CD4-positive, CD25-positive, alpha-beta regulatory T cell (primary cell): ENCODE data around the gene GEMIN2. TPM values are rescaled to one million over a fixed set of nuclear protein-coding genes. Genes with fewer than 3 reads are reported as not detected.
"Not testable (repeated sequence)": the region's sequence is repeated elsewhere in the genome, so short reads cannot be mapped to it uniquely, and the experiment has no call there.

Source experiments
- ATAC-seq, 2 donors: fragments of 150-1000 bp; cut with Tn5 transposase; one replicate each; pipeline ENCODE4 v1.10.0; 2021; ENCODE audit warnings: low read depth in 2 of 2, moderate number of reproducible peaks in 2 of 2, moderate library complexity in 1 of 2
- DNase-seq, 3 donors: peaks; one replicate each; pipeline versions ENCODE4 v3.0.0 to v3.0.0-alpha.2; 2012 to 2022; ENCODE audit warnings: mixed read lengths in 1 of 3
- H3K27ac ChIP-seq: one replicate; pipeline ENCODE4 v1.7.0; 2013; ENCODE audit warnings: mild to moderate bottlenecking, low read length; ENCODE audit not compliant: insufficient read depth, poor library complexity, severe bottlenecking
- H3K27me3 ChIP-seq: one replicate; pipeline ENCODE4 v1.7.0; 2013; ENCODE audit warnings: low read length; ENCODE audit not compliant: control insufficient read depth, insufficient read depth
- H3K36me3 ChIP-seq: one replicate; pipeline ENCODE4 v1.7.0; 2013; ENCODE audit warnings: mild to moderate bottlenecking, low read length, moderate library complexity; ENCODE audit not compliant: control insufficient read depth, insufficient read depth
- H3K4me1 ChIP-seq: 2 replicates; pipeline ENCODE4 v1.7.0; 2013; ENCODE audit warnings: mild to moderate bottlenecking, low read length; ENCODE audit not compliant: insufficient read depth, control insufficient read depth, poor library complexity, severe bottlenecking
- H3K4me3 ChIP-seq: one replicate; pipeline ENCODE4 v1.7.0; 2013; ENCODE audit warnings: low read depth, mild to moderate bottlenecking, low read length, moderate library complexity
- H3K9me3 ChIP-seq, 2 experiments: 1 replicate in 1 of 2; 2 replicates in 1 of 2; pipeline ENCODE4 v1.7.0; 2013; ENCODE audit warnings: low read length in 2 of 2, mild to moderate bottlenecking in 1 of 2, moderate library complexity in 1 of 2; ENCODE audit not compliant: control insufficient read depth in 2 of 2
- H3K27ac Mint-ChIP-seq, 3 donors: one replicate each; pipeline ENCODE4 v1.8.0; 2020 to 2022; ENCODE audit warnings: mild to moderate bottlenecking in 3 of 3, mixed read lengths in 3 of 3, moderate library complexity in 2 of 3
- H3K27me3 Mint-ChIP-seq: one replicate; pipeline ENCODE4 v1.8.0; 2022; ENCODE audit warnings: mild to moderate bottlenecking, mixed read lengths
- H3K36me3 Mint-ChIP-seq: one replicate; pipeline ENCODE4 v1.8.0; 2020; ENCODE audit warnings: mixed read lengths
- H3K4me1 Mint-ChIP-seq, 4 donors: one replicate each; pipeline ENCODE4 v1.8.0; 2020 to 2022; ENCODE audit warnings: mixed read lengths in 4 of 4, mild to moderate bottlenecking in 1 of 4
- H3K4me3 Mint-ChIP-seq, 4 donors: one replicate each; pipeline ENCODE4 v1.8.0; 2020 to 2022; ENCODE audit warnings: mild to moderate bottlenecking in 4 of 4, mixed read lengths in 4 of 4, moderate library complexity in 3 of 4
- H3K9me3 Mint-ChIP-seq, 7 donors: one replicate each; pipeline ENCODE4 v1.8.0; 2020 to 2022; ENCODE audit warnings: mixed read lengths in 7 of 7, mild to moderate bottlenecking in 3 of 7, moderate library complexity in 2 of 7
- polyA plus RNA-seq, 4 donors: library from polyadenylated mRNA; unstranded; fragments of 300-500 nt; fragmentation: Illumina TruSeq; gene quantifications; one replicate each; pipeline ENCODE4 v1.2.3, GENCODE V29; 2021
- total RNA-seq: library from RNA; stranded (reverse); gene quantifications from one replicate; pipeline ENCODE4 v1.2.3, GENCODE V29; 2022

GEMIN2 gene
- total and polyA plus RNA-seq, 5 donors from 2014 or later, result 13.4 to 18.8 (median 17.7) TPM

GRCh38 chr14:39179042-39179441, 64.9 kb downstream of the GEMIN2 start:
- Histone ChIP-seq H3K27ac (no peak overlapping the region), H3K4me1 (peaks cover 14% of the 10 kb centered on the region), H3K36me3 (peaks cover 72% of the 10 kb centered on the region), H3K4me3 (no peak overlapping the region), H3K27me3 (no peaks in the 10 kb centered on the region), H3K9me3 (no peaks in the 10 kb centered on the region)
- ATAC-seq (no peak), DNase-seq (no peak)
- no peaks in the 10 kb centered on the region for H3K27me3 Mint-ChIP-seq
- H3K9me3 Mint-ChIP-seq, result peaks cover 0 to 1% (median 0%) of the 10 kb centered on the region in 7 donors
- H3K4me1 Mint-ChIP-seq, result peaks cover 16 to 49% (median 25%) of the 10 kb centered on the region in 4 donors
- H3K27ac Mint-ChIP-seq, result peak overlapping the region in 1 of 3 donors; percentile 68
- H3K36me3 Mint-ChIP-seq, result peaks cover 29% of the 10 kb centered on the region
- peak overlapping the region in 2 of 4 donors; percentile 30 to 52 for H3K4me3 Mint-ChIP-seq

DNA sequence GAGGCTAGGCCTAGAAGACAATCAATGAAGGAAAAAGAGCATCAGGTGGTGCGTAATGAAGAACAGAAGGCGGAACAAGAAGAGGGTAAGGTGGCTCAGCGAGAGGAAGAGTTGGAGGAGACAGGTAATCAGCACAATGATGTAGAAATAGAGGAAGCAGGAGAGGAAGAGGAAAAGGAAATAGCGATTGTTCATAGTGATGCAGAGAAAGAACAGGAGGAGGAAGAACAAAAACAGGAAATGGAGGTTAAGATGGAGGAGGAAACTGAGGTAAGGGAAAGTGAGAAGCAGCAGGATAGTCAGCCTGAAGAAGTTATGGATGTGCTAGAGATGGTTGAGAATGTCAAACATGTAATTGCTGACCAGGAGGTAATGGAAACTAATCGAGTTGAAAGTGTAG, 66.4 kb downstream of the GEMIN2 start:
- DNase-seq, result no peak
- H3K27me3 Mint-ChIP-seq, result no peaks in the 10 kb centered on the region
- peaks cover 31% of the 10 kb centered on the region for H3K36me3 Mint-ChIP-seq
- H3K4me1 Mint-ChIP-seq, result peaks cover 18 to 40% (median 23%) of the 10 kb centered on the region in 4 donors
- no peak for ATAC-seq
- Histone ChIP-seq H3K9me3 (no peaks in the 10 kb centered on the region), H3K4me1 (peaks cover 13% of the 10 kb centered on the region), H3K27me3 (no peaks in the 10 kb centered on the region), H3K4me3 (no peak overlapping the region), H3K27ac (peak overlapping the region; percentile 9), H3K36me3 (peaks cover 79% of the 10 kb centered on the region)
- H3K9me3 Mint-ChIP-seq, result peaks cover 0 to 1% (median 0%) of the 10 kb centered on the region in 7 donors
- H3K4me3 Mint-ChIP-seq, result no peak overlapping the region
- H3K27ac Mint-ChIP-seq, result no peak overlapping the region

GRCh38 chr14:39181026-39181692, 67.0 kb downstream of the GEMIN2 start:
- Histone ChIP-seq H3K4me3 (no peak overlapping the region), H3K27ac (peak overlapping the region; percentile 9), H3K4me1 (peaks cover 7% of the 10 kb centered on the region), H3K36me3 (peaks cover 79% of the 10 kb centered on the region), H3K27me3 (no peaks in the 10 kb centered on the region), H3K9me3 (no peaks in the 10 kb centered on the region)
- no peaks in the 10 kb centered on the region for H3K27me3 Mint-ChIP-seq
- no peak overlapping the region for H3K4me3 Mint-ChIP-seq
- no peaks in the 10 kb centered on the region for H3K9me3 Mint-ChIP-seq
- ATAC-seq (no peak), DNase-seq (no peak)
- H3K4me1 Mint-ChIP-seq, result peaks cover 14 to 34% (median 21%) of the 10 kb centered on the region in 4 donors
- peaks cover 31% of the 10 kb centered on the region for H3K36me3 Mint-ChIP-seq
- H3K27ac Mint-ChIP-seq, result no peak overlapping the region

GRCh38 chr14:39181693-39182047, 67.5 kb downstream of the GEMIN2 start:
- no peak overlapping the region for H3K27ac ChIP-seq
- ATAC-seq (no peak), DNase-seq (no peak)
- Mint-ChIP-seq H3K27ac (no peak overlapping the region), H3K36me3 (peaks cover 33% of the 10 kb centered on the region), H3K27me3 (no peaks in the 10 kb centered on the region), H3K4me1 (peaks cover 12 to 32% (median 19%) of the 10 kb centered on the region in 4 donors), H3K4me3 (no peak overlapping the region), H3K9me3 (no peaks in the 10 kb centered on the region)
- H3K4me3 ChIP-seq, result no peak overlapping the region
- H3K9me3 ChIP-seq, result no peaks in the 10 kb centered on the region
- peaks cover 77% of the 10 kb centered on the region for H3K36me3 ChIP-seq
- H3K27me3 ChIP-seq, result no peaks in the 10 kb centered on the region
- H3K4me1 ChIP-seq, result peaks cover 2% of the 10 kb centered on the region

- Mint-ChIP-seq H3K9me3 (no peaks in the 10 kb centered on the region), H3K27ac (peak overlapping the region in 1 of 3 donors; percentile 33), H3K4me1 (peaks cover 12 to 22% (median 17%) of the 10 kb centered on the region in 4 donors), H3K36me3 (peaks cover 24% of the 10 kb centered on the region), H3K27me3 (no peaks in the 10 kb centered on the region), H3K4me3 (peak overlapping the region in 1 of 4 donors; percentile 3)
- no peaks in the 10 kb centered on the region for H3K9me3 ChIP-seq
- no peak overlapping the region for H3K4me3 ChIP-seq
- H3K27me3 ChIP-seq, result no peaks in the 10 kb centered on the region
- no peaks in the 10 kb centered on the region for H3K4me1 ChIP-seq
- no peak for DNase-seq
- H3K36me3 ChIP-seq, result peaks cover 63% of the 10 kb centered on the region
- no peak for ATAC-seq
- H3K27ac ChIP-seq, result no peak overlapping the region
Observed at GRCh38 chr14:39182770-39183684, 68.9 kb downstream of the GEMIN2 start.

DNA sequence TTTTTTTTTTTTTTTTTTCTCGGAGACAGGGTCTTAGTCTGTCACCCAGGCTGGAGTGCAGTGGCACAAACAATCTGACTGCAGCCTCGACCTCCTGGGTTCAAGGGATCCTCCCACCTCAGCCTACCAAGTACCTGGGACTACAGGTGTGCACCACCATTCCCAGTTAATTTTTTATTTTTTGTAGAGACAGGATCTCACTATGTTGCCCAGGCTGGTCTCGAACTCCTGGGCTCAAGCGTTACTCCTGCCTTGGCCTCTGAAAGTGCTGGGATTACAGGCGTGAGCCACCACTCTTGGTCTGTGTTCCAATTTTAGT, 69.5 kb downstream of the GEMIN2 start:
- not testable (repeated sequence) for H3K4me3 ChIP-seq, H3K27ac ChIP-seq, H3K27me3 Mint-ChIP-seq, ATAC-seq, H3K9me3 ChIP-seq, H3K9me3 Mint-ChIP-seq, H3K27me3 ChIP-seq, H3K27ac Mint-ChIP-seq, H3K4me1 ChIP-seq, DNase-seq, H3K4me3 Mint-ChIP-seq
- H3K36me3 ChIP-seq, result peaks cover 57% of the 10 kb centered on the region
- Mint-ChIP-seq H3K36me3 (peaks cover 24% of the 10 kb centered on the region), H3K4me1 (peaks cover 15 to 23% (median 17%) of the 10 kb centered on the region in 4 donors)

DNA sequence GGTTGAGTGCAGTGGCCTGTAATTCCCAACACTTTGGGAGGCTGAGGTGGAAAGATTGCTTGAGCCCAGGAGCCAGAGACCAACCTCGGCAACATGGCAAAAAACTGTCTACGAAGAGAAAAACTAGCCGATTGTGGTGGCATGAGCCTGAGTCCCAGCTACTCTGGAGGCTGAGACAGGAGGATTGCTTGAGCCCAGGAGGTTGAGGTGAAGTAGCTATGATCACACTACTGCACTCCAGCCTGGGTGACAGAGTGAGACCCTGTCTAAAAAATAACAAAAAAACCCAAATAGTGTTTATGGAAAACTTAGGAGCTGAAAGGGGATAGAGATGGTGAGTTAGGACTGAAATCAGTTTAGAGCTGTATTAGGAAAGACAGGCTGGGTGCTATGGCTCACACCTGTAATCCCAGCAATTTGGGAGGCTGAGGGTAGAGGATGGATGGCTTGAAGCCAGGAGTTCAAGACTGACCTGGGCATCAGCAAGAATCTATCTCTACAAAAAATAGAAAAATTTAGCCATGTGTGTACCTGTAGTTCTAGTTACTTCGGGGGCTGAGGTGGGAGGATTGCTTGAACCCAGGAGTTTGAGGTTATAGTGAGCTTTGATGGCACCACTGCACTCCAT, 70.6 kb downstream of the GEMIN2 start:
- H3K4me3 ChIP-seq, result no peak overlapping the region
- H3K9me3 ChIP-seq, result no peaks in the 10 kb centered on the region
- H3K27ac ChIP-seq, result no peak overlapping the region
- H3K27me3 Mint-ChIP-seq, result no peaks in the 10 kb centered on the region
- no peaks in the 10 kb centered on the region for H3K4me1 ChIP-seq
- no peaks in the 10 kb centered on the region for H3K27me3 ChIP-seq
- peaks cover 16% of the 10 kb centered on the region for H3K36me3 Mint-ChIP-seq
- DNase-seq, result no peak
- no peak overlapping the region for H3K27ac Mint-ChIP-seq
- H3K9me3 Mint-ChIP-seq, result no peaks in the 10 kb centered on the region
- H3K4me1 Mint-ChIP-seq, result peaks cover 9 to 18% (median 10%) of the 10 kb centered on the region in 4 donors
- peak overlapping the region in 1 of 4 donors; percentile 34 for H3K4me3 Mint-ChIP-seq
- H3K36me3 ChIP-seq, result peaks cover 47% of the 10 kb centered on the region
- ATAC-seq, result no peak
